GM19240 (cell line): Measurements from ENCODE around the gene TUBA3D.
"Not testable (repeated sequence)": the region's sequence is repeated elsewhere in the genome, so short reads cannot be mapped to it uniquely, and the experiment has no call there.

Experiments used
- DNase-seq: peaks from one replicate; pipeline ENCODE4 v3.0.0; 2011; ENCODE audit warnings: low spot score; ENCODE audit not compliant: insufficient read length

The TUBA3D gene

DNA sequence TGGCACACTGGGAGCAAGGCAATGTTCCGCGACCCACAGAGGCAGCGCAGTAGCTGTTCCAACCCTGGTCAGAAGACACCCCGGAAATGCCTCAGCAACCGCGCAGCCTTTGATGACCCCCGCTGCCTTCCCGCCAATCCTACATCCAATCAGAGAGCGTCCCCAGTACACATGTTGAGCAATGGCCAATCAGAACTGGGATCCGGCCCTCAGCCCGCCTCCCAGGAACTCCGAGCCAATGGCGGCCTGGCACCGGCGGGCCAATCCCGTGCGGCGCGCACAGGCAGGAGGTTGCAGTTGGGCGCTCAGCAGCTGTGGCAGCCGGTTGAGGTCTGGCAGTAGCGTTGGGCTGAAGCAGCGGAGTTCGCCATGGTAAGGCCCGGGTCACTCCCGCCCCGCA lies at the start of gene TUBA3D:
TSS of gene TUBA3D (plus strand) at position 289 of the 400 bp plus-strand sequence. CDS start at position 370, 81 bp downstream.
- DNase-seq, result no peak

DNA sequence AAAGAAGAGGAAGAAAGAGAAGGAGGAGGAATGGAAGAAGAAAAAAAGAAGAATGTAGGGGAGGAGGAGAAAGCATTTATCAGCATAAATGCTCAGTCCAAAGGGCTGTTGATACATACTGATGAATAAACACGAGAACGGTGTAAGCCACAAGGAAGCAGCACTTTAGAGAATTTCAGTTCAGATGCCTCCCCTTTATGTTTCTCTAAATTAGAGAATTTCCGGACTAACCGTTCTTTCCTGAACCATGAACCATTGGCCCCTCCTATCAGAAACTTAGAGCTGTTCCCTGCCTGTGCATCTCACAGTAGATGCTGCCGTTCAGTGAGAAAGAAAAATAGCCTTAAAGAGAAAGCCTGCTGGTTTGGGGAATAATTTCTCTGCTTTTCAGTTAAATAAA lies 49.2 kb upstream of the TUBA3D start:
- no peak for DNase-seq

DNA sequence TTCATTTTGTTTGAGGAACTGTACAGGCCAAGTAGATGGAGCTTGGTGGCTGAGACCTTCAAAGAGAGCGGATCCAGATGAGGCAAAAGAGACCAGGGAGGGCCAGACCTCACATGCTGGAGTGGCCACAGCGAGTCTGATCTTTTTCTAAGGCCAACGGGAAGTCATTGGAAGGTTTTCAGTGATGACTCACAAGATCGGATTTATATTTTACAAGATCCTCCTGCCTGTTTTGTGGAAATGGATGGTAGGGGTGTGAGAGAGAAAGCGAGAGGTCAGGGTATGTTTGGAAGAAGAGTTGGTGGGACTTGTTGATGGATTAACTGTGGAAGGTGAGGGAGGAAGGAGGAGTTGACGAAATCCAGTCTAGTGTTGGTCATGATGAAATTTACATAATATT lies 44.6 kb upstream of the TUBA3D start:
- DNase-seq, result no peak

GRCh38 chr2:131440742-131441468 lies 35.0 kb upstream of the TUBA3D start:
- not testable (repeated sequence) for DNase-seq

GRCh38 chr2:131444736-131445514 lies 31.0 kb upstream of the TUBA3D start:
- not testable (repeated sequence) for DNase-seq

DNA sequence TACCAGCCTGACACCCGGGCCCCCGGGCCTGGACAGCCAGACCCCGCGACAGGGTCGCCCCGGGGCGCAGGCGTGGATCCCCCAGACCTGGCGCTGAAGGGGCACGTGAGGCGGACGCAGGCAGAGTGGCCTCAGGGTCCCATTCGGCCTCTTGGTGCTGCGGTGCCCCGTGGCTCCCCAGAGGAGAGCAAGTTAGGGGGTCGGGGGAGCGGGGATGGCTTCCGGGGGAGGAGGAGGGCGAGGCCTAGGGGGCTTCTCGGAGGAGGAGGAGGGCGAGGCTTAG lies 30.5 kb upstream of the TUBA3D start:
- not testable (repeated sequence) for DNase-seq

- DNase-seq, result no peak
Measured at GRCh38 chr2:131445896-131446295, 30.0 kb upstream of the TUBA3D start.

GRCh38 chr2:131447981-131448380 lies 27.9 kb upstream of the TUBA3D start:
- DNase-seq, result not testable (repeated sequence)

GRCh38 chr2:131451265-131451949 lies 24.5 kb upstream of the TUBA3D start:
- DNase-seq, result not testable (repeated sequence)

DNA sequence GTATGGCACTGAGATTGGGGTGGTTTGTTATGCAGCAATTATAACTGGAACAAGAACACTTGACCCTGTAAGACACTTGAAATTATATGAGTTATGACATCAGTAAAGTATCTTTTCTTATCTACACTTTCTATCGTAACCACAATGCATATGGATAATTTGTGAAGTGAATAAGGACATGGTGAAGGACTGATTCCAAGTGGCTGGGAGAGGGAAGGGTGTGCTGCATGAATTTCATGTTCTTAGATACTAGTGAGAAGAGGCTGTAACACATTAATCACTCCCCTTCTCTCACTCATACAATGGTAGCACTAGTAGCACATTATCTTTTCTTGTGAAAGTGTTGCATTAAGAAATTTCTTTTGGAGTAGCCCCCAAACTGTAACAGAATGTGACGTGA lies 21.0 kb upstream of the TUBA3D start:
- DNase-seq, result not testable (repeated sequence)

DNA sequence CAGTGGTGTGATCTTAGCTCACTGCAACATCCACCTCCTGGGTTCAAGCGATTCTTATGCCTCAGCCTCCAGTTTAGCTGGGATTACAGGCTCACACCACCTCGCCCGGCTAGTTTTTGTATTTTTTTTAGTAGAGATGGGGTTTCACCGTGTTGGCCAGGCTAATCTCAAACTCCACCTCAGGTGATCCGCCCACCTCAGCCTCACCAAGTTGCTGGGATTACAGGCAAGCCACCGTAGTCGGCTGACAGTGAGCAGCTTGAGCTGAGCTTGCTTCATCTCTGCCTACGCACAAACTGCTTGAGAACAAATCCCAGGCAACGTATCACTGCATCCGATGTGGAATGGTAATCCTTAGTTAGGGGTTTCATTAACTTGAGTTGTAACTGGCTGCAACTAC lies 8.2 kb upstream of the TUBA3D start:
- not testable (repeated sequence) for DNase-seq

DNA sequence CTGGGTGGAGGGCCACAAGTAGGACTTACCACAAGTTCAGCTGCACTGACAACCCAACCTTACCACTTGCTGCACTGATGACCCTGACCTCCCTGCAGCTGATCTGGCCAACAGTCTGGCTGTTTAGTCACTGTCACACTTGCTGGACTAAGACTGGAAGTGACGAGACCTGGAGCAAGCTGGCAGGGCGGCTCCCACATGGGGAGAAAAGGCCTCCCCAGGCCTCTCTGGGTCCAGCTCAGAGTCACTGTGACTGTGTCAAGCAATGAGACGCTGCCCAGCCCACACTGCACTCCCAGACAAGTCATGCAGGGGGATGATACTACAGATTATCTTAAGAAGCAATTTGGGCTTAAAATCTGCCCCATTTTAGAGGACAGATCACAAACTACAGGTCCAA lies 5.0 kb upstream of the TUBA3D start:
- not testable (repeated sequence) for DNase-seq

DNA sequence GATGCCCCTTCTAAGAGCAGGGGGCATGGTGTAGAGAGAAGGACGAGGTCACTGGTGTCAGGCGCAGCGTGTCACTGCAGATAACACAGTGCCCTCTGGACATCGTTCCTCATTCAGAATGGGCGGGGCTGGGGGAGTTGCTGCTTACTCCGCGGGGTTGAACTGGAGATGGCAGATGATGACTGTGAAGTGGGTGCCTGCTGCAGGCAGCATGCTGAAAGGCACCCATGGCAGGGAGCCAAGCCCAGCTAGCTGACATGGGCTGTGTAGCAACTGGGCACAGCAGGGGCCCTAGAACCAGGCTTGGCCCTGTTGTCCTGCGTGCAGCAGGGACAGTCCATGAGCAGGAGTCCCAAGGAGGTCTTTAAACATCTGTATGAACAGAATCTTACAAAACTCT lies 4.3 kb upstream of the TUBA3D start:
- not testable (repeated sequence) for DNase-seq

GRCh38 chr2:131473266-131473665 lies 2.7 kb upstream of the TUBA3D start:
- not testable (repeated sequence) for DNase-seq

GRCh38 chr2:131476363-131476762 lies 444 bp downstream of the TUBA3D start:
- not testable (repeated sequence) for DNase-seq

- DNase-seq, result not testable (repeated sequence)
Measured at GRCh38 chr2:131477227-131477626, 1.3 kb downstream of the TUBA3D start.

DNA sequence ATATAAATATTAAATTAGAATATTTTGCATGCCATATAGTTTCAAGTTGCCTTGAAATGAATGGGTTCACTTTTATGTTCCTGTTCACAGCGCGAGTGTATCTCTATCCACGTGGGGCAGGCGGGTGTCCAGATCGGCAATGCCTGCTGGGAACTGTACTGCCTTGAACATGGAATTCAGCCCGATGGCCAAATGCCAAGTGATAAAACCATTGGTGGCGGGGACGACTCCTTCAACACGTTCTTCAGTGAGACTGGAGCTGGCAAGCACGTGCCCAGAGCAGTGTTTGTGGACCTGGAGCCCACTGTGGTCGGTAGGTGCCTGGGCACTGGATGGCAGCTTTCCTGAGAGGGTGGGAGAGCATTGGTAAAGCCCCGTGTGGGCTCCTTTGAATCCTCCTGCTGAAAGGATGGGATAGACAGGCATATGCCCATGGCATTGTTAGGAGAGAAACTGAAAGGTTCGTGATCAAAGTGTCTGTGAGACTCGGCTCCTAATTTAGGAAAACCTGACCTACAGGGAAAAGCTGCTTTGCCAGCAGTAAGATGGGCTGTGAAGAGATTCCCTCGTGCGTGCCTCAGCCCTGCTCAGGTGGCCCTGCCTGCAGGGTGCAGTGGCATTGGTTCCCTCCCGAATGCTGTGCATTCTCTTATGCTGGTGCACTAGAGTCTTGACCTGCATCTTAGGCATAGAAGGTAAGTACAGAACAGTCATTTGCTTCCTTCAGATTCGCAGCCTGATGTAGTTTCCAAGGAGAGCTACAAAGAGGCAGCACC lies 2.3 kb downstream of the TUBA3D start:
- DNase-seq, result not testable (repeated sequence)

DNA sequence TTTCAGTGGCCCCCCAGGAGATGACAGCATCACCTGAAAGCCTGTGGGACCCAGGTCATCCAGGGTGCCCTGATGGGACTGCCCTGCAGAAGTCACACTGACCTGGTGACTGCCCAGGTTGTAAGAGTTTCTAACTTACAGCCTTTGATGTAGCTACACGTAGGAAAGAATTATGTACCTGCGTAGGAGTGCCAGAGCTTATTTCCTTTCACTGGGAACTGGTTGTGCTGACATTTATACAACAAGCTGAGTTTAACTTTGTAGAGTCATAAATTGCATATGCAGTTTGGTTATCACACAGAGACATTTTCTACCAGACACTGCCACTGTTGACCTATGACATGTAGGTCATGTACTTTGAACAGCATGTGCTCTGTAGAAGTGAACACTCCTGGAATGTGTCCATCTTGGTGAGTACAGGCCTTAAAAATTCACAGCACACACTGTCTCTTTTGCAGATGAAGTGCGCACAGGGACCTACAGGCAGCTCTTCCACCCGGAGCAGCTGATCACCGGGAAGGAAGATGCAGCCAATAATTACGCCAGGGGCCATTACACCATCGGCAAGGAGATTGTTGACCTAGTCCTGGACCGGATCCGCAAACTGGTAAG lies 3.0 kb downstream of the TUBA3D start:
- not testable (repeated sequence) for DNase-seq

DNA sequence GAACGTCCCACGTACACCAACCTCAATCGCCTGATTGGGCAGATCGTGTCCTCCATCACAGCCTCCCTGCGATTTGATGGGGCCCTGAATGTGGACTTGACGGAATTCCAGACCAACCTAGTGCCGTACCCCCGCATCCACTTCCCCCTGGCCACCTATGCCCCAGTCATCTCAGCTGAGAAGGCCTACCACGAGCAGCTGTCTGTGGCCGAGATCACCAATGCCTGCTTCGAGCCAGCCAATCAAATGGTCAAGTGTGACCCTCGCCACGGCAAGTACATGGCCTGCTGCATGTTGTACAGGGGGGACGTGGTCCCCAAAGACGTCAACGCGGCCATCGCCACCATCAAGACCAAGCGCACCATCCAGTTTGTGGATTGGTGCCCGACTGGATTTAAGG lies 4.4 kb downstream of the TUBA3D start:
- not testable (repeated sequence) for DNase-seq

DNA sequence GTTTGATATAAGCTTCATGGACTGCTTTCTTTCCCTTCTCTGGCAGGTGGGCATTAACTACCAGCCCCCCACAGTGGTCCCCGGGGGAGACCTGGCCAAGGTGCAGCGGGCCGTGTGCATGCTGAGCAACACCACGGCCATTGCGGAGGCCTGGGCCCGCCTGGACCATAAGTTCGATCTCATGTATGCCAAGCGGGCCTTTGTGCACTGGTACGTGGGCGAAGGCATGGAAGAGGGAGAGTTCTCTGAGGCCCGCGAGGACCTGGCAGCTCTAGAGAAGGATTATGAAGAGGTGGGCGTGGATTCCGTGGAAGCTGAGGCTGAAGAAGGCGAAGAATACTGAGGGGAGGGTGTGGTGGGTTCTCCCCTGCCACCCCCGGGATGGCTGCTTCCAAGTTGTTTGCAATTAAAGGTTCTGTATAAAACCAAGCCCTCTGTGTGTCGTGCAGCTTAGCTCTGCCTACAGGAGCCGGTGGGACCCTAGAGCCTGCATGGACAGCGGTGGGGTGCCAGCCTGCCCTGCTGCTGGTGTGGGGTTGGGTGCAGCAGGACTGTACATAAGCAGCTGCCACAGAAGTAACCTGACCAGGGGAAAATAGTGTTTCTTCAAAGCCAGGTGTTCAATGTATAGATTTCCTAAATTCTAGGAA lies 6.7 kb downstream of the TUBA3D start:
- DNase-seq, result not testable (repeated sequence)
